IMR-90 (cell line): ENCODE data around the gene KLF12. TPM values are rescaled to one million over a fixed set of nuclear protein-coding genes. Genes with fewer than 3 reads are reported as not detected.

ENCODE experiments used
- ATAC-seq: fragments of 200-7000 bp; cut with Tn5 transposase; 2 replicates; pipeline ENCODE4 v1.9.1; 2020; ENCODE audit warnings: low read depth, mild to moderate bottlenecking, moderate library complexity
- BruUV-seq: library from RNA; stranded (reverse); fragments of 400-500 nt; replicated peaks from 2 replicates; lab custom pipeline; 2021; lab: Mats Ljungman, UMichigan
- CTCF ChIA-PET: fragments of 300-600 bp; formaldehyde crosslinking; extraction: SDS; loops from one replicate; lab custom pipeline; 2021; ENCODE audit warnings: antibody characterized with exemption; lab: Yijun Ruan, JAX
- POLR2A ChIA-PET: fragments of 300-600 bp; sonication (Branson Sonifier 250); formaldehyde crosslinking; loops from one replicate; lab custom pipeline; 2022; ENCODE audit warnings: antibody characterized with exemption; ENCODE audit not compliant: unreplicated experiment; lab: Charles Lee
- DNase-seq: peaks from one replicate; pipeline ENCODE4 v3.0.0; 2013
- H2AFZ ChIP-seq: replicated peaks from 2 replicates; pipeline ENCODE3; 2013; ENCODE audit warnings: low read length, mild to moderate bottlenecking; ENCODE audit not compliant: poor library complexity
- H2AK5ac ChIP-seq: 2 replicates; pipeline ENCODE4 v1.6.1; 2013; ENCODE audit warnings: low read depth, low read length, inconsistent platforms
- H2AK9ac ChIP-seq: replicated peaks from 2 replicates; pipeline ENCODE3; 2013; ENCODE audit warnings: mild to moderate bottlenecking, low read depth, low read length, moderate library complexity; ENCODE audit not compliant: poor library complexity
- H2BK120ac ChIP-seq: 2 replicates; pipeline ENCODE4 v1.6.1; 2013; ENCODE audit warnings: low read depth, low read length, inconsistent platforms
- H2BK15ac ChIP-seq: 3 replicates; pipeline ENCODE4 v1.6.1; 2013; ENCODE audit warnings: low read depth, low read length, inconsistent platforms
- H2BK20ac ChIP-seq: 2 replicates; pipeline ENCODE4 v1.6.1; 2013; ENCODE audit warnings: low read depth, mild to moderate bottlenecking, inconsistent platforms, low read length, moderate library complexity
- H2BK5ac ChIP-seq: 2 replicates; pipeline ENCODE4 v1.6.1; 2013; ENCODE audit warnings: mild to moderate bottlenecking, low read depth, low read length, inconsistent platforms; ENCODE audit not compliant: poor library complexity, severe bottlenecking
- H3K14ac ChIP-seq: replicated peaks from 2 replicates; pipeline ENCODE4 v1.6.1; 2013; ENCODE audit warnings: low read depth, low read length, inconsistent platforms
- H3K18ac ChIP-seq: 2 replicates; pipeline ENCODE4 v1.6.1; 2013; ENCODE audit warnings: low read depth, low read length, control low read depth
- H3K23ac ChIP-seq: 2 replicates; pipeline ENCODE4 v1.6.1; 2013; ENCODE audit warnings: low read depth, low read length, inconsistent platforms
- H3K27ac ChIP-seq: 2 replicates; pipeline ENCODE4 v1.5.1; 2013; ENCODE audit warnings: mild to moderate bottlenecking, control low read depth, low read length; ENCODE audit not compliant: insufficient read depth
- H3K27me3 ChIP-seq: 2 replicates; pipeline ENCODE4 v1.6.1; 2013; ENCODE audit warnings: low read length; ENCODE audit not compliant: control insufficient read depth, insufficient read depth
- H3K36me3 ChIP-seq: 2 replicates; pipeline ENCODE4 v1.6.1; 2013; ENCODE audit warnings: low read length, mixed read lengths; ENCODE audit not compliant: control insufficient read depth, insufficient read depth
- H3K4ac ChIP-seq: 2 replicates; pipeline ENCODE4 v1.6.1; 2013; ENCODE audit warnings: low read depth, low read length, inconsistent platforms
- H3K4me1 ChIP-seq: 2 replicates; pipeline ENCODE4 v1.6.1; 2013; ENCODE audit warnings: low read length, mixed read lengths; ENCODE audit not compliant: control insufficient read depth, insufficient read depth
- H3K4me2 ChIP-seq: 2 replicates; pipeline ENCODE4 v1.6.1; 2013; ENCODE audit warnings: low read depth, mild to moderate bottlenecking, control low read depth, low read length, moderate library complexity
- H3K4me3 ChIP-seq: 2 replicates; pipeline ENCODE4 v1.5.1; 2013; ENCODE audit warnings: low read depth, mild to moderate bottlenecking, control low read depth, low read length, moderate library complexity; ENCODE audit not compliant: insufficient read depth
- H3K56ac ChIP-seq: 2 replicates; pipeline ENCODE4 v1.6.1; 2013; ENCODE audit warnings: low read length, inconsistent platforms; ENCODE audit not compliant: insufficient read depth; ENCODE audit errors: extremely low read depth
- H3K79me1 ChIP-seq, 2 experiments: 2 replicates each; pipeline ENCODE4 v1.6.1; 2013; ENCODE audit warnings: low read length in 2 of 2, inconsistent platforms in 1 of 2, low read depth in 1 of 2
- H3K9ac ChIP-seq: 2 replicates; pipeline ENCODE4 v1.6.1; 2013; ENCODE audit warnings: low read depth, low read length, control low read depth
- H3K9me1 ChIP-seq: 2 replicates; pipeline ENCODE4 v1.6.1; 2013; ENCODE audit warnings: low read length, inconsistent platforms; ENCODE audit not compliant: insufficient read depth
- H3K9me3 ChIP-seq: 2 replicates; pipeline ENCODE4 v1.6.1; 2013; ENCODE audit warnings: low read length; ENCODE audit not compliant: control insufficient read depth, insufficient read depth
- H4K20me1 ChIP-seq: 2 replicates; pipeline ENCODE4 v1.6.1; 2013; ENCODE audit warnings: low read length, inconsistent platforms; ENCODE audit not compliant: insufficient read depth
- H4K5ac ChIP-seq: 2 replicates; pipeline ENCODE4 v1.6.1; 2013; ENCODE audit warnings: mild to moderate bottlenecking, low read depth, low read length, control low read depth
- H4K8ac ChIP-seq, 2 experiments: 2 replicates each; pipeline ENCODE4 v1.6.1; 2013; ENCODE audit warnings: low read depth in 2 of 2, low read length in 2 of 2, control low read depth in 1 of 2, inconsistent platforms in 1 of 2
- H4K91ac ChIP-seq: 2 replicates; pipeline ENCODE4 v1.6.1; 2013; ENCODE audit warnings: low read depth, low read length, inconsistent platforms; ENCODE audit not compliant: insufficient read depth
- CEBPB ChIP-seq: IDR thresholded peaks from 2 replicates; pipeline ENCODE4 v1.6.1; 2012; ENCODE audit warnings: low read depth, low read length, improper control_type of control experiment
- CHD1 ChIP-seq: IDR thresholded peaks from 2 replicates; pipeline ENCODE4 v1.6.1; 2012; ENCODE audit warnings: low read depth, low read length, improper control_type of control experiment
- FOS ChIP-seq: fragments of 150-350 bp; IDR thresholded peaks from 2 replicates; pipeline ENCODE4 v1.6.1; 2016; ENCODE audit warnings: low read depth, low read length
- NFE2L2 ChIP-seq: fragments of 150-350 bp; IDR thresholded peaks from 2 replicates; pipeline ENCODE4 v1.6.1; 2016; ENCODE audit warnings: low read depth, mild to moderate bottlenecking, low read length
- POLR2A ChIP-seq: IDR thresholded peaks from 2 replicates; pipeline ENCODE4 v1.6.1; 2012; ENCODE audit warnings: mild to moderate bottlenecking, low read depth, low read length
- USF2 ChIP-seq: fragments of 150-350 bp; IDR thresholded peaks from 2 replicates; pipeline ENCODE4 v1.6.1; 2017; ENCODE audit warnings: mild to moderate bottlenecking, antibody characterized with exemption, low read length, low read depth
- WGBS, 2 experiments: methylation state at CpG; one replicate each; pipeline versions ENCODE4 v1.1.5 to v1.1.7; 2013; ENCODE audit warnings: missing lambda C conversion rate in 2 of 2; ENCODE audit not compliant: insufficient read length in 1 of 2; ENCODE audit errors: extremely low coverage in 2 of 2; 5-methylcytosine and 5-hydroxymethylcytosine counted together
- dilution Hi-C: fragments of 300-500 bp; cut with HindIII; formaldehyde crosslinking; loops from one replicate; pipeline ENCODE4 v1.14.3; 2018; ENCODE audit warnings: low sequenced_read_pairs; ENCODE audit not compliant: unreplicated experiment
- in situ Hi-C: fragments of 300-500 bp; cut with MboI; formaldehyde crosslinking; loops from 3 replicates; pipeline ENCODE4 v1.14.3; 2019; ENCODE audit warnings: low sequenced_read_pairs, inconsistent platforms, mixed read lengths
- intact Hi-C: fragments of 100-400 bp; cut with micrococcal nuclease; formaldehyde crosslinking; loops from 2 replicates; pipeline ENCODE4 v1.10.0; 2022
- polyA plus RNA-seq, 3 experiments: library from polyadenylated mRNA; depleted of rRNA; stranded (reverse); fragments of >200 nt; gene quantifications; 2 replicates each; pipeline ENCODE4 v1.2.3, GENCODE V29; 2012; ENCODE audit warnings: low replicate concordance in 1 of 3
- total RNA-seq: library from RNA; depleted of rRNA; stranded (reverse); fragments of >200 nt; gene quantifications from 2 replicates; pipeline ENCODE4 v1.2.3, GENCODE V29; 2012

The KLF12 gene
- total and polyA plus RNA-seq, 2 of the 4 experiments (the other 2 are of a cell fraction): 8.8 to 44.8 TPM

DNA sequence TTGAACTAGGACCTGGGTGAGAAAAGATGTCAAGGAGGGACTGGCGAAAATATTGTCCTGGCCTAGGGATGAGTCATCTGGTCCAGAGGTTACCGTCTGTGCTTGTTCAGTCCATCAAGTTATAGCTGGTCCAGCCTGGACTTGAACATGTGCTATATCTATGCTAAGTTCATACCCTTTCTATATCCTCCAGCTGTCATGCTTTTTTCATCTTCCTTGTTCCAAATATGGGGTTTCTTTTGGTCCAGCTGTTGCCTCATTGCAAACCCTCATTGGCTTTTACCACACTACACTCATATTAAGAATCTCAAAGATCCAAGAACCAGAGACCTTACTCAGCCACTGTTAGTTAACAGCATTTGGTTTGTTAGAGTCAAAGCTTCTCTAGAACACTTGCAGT is 19.1 kb upstream of the KLF12 start:
- Histone ChIP-seq H3K9me1 (no peaks in the 10 kb centered on the region), H3K36me3 (no peaks in the 10 kb centered on the region), H3K23ac (no peak overlapping the region), H4K20me1 (no peaks in the 10 kb centered on the region), H2AFZ (no peak overlapping the region), H3K14ac (no peak overlapping the region), H3K27me3 (no peaks in the 10 kb centered on the region), H2AK9ac (no peak overlapping the region), H3K56ac (no peak overlapping the region), H3K9me3 (no peaks in the 10 kb centered on the region), H3K4ac (no peak overlapping the region), H3K4me2 (no peak overlapping the region), H4K5ac (no peak overlapping the region), H2BK120ac (no peak overlapping the region), H2BK5ac (no peak overlapping the region), H3K4me3 (no peak overlapping the region), H4K8ac (no peak overlapping the region), H2BK15ac (no peak overlapping the region), H3K18ac (no peak overlapping the region; the same call in 1 of the 2 replicates), H4K91ac (no peak overlapping the region), H3K4me1 (peaks cover 5% of the 10 kb centered on the region), H3K79me1 (no peaks in the 10 kb centered on the region), H3K9ac (no peak overlapping the region), H2AK5ac (no peak overlapping the region), H2BK20ac (no peak overlapping the region), H3K27ac (no peak overlapping the region)
- ChIA-PET CTCF (no interaction called here), POLR2A (no interaction called here)
- in situ Hi-C loops (no loop called here), dilution Hi-C loops (no loop called here), intact Hi-C loops (no loop called here)
- WGBS, 2 experiments: 75% methylated on average over 2 of the region's 2 CpGs; no CpG with 5 or more reads in 1 of the 2 experiments
- TF ChIP-seq NFE2L2 (no peak), USF2 (no peak), FOS (no peak), CHD1 (no peak), CEBPB (no peak), POLR2A (no peak)
- no peak for DNase-seq
- no TSS peak for BruUV-seq
- no peak for ATAC-seq
